Measurements from ENCODE around the gene CLIC6. TPM values are rescaled to one million over a fixed set of nuclear protein-coding genes. Genes with fewer than 3 reads are reported as not detected.

The CLIC6 gene
- total RNA-seq, 2 donors from 2014 or later = 2.8 to 7.3 TPM

GRCh38 chr21:34691390-34692032, 22.7 kb downstream of the CLIC6 start:
- no peak overlapping the region for H3K27ac ChIP-seq
- no peak for ATAC-seq (ENCODE audit: insufficient number of reproducible peaks, low FRiP score, low read depth)
- DNase-seq (ENCODE audit: low spot score) = no peak
- H3K9me3 ChIP-seq = no peaks in the 10 kb centered on the region
- H3K4me1 ChIP-seq (ENCODE audit: control insufficient read depth in 1 of 2, low read depth in 2 of 2) = no peaks in the 10 kb centered on the region
- TF ChIP-seq, protein P1, sequence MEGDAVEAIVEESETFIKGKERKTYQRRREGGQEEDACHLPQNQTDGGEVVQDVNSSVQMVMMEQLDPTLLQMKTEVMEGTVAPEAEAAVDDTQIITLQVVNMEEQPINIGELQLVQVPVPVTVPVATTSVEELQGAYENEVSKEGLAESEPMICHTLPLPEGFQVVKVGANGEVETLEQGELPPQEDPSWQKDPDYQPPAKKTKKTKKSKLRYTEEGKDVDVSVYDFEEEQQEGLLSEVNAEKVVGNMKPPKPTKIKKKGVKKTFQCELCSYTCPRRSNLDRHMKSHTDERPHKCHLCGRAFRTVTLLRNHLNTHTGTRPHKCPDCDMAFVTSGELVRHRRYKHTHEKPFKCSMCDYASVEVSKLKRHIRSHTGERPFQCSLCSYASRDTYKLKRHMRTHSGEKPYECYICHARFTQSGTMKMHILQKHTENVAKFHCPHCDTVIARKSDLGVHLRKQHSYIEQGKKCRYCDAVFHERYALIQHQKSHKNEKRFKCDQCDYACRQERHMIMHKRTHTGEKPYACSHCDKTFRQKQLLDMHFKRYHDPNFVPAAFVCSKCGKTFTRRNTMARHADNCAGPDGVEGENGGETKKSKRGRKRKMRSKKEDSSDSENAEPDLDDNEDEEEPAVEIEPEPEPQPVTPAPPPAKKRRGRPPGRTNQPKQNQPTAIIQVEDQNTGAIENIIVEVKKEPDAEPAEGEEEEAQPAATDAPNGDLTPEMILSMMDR (IDR thresholded peaks at IDR 0.05) = no peak
- no peaks in the 10 kb centered on the region for H3K27me3 ChIP-seq (replicated peaks; ENCODE audit: insufficient read depth)
- H3K36me3 ChIP-seq = no peaks in the 10 kb centered on the region
- no peak overlapping the region for H3K4me3 ChIP-seq

- Histone ChIP-seq H3K36me3 (no peaks in the 10 kb centered on the region), H3K4me1 (ENCODE audit: control insufficient read depth in 1 of 2, low read depth in 2 of 2) (no peaks in the 10 kb centered on the region), H3K4me3 (no peak overlapping the region), H3K27me3 (replicated peaks; ENCODE audit: insufficient read depth) (no peaks in the 10 kb centered on the region), H3K27ac (no peak overlapping the region), H3K9me3 (no peaks in the 10 kb centered on the region)
- TF ChIP-seq, protein P1 (IDR thresholded peaks at IDR 0.05) = no peak
- DNase-seq (ENCODE audit: low spot score) = no peak
- ATAC-seq (ENCODE audit: insufficient number of reproducible peaks, low FRiP score, low read depth) = no peak
These were observed 23.7 kb downstream of the CLIC6 start for GRCh38 chr21:34692458-34693020.

GRCh38 chr21:34693192-34693810, 24.5 kb downstream of the CLIC6 start:
- Histone ChIP-seq H3K4me3 (no peak overlapping the region), H3K27ac (no peak overlapping the region), H3K4me1 (ENCODE audit: control insufficient read depth in 1 of 2, low read depth in 2 of 2) (no peaks in the 10 kb centered on the region), H3K36me3 (no peaks in the 10 kb centered on the region), H3K27me3 (replicated peaks; ENCODE audit: insufficient read depth) (no peaks in the 10 kb centered on the region), H3K9me3 (no peaks in the 10 kb centered on the region)
- TF ChIP-seq, protein P1 (IDR thresholded peaks at IDR 0.05) = peak; percentile 68
- no peak for DNase-seq (ENCODE audit: low spot score)
- ATAC-seq (ENCODE audit: insufficient number of reproducible peaks, low FRiP score, low read depth) = no peak

- ATAC-seq (ENCODE audit: insufficient number of reproducible peaks, low FRiP score, low read depth) = no peak
- no peak overlapping the region for H3K27ac ChIP-seq
- TF ChIP-seq, protein P1 (IDR thresholded peaks at IDR 0.05) = no peak
These were observed 26.6 kb downstream of the CLIC6 start for GRCh38 chr21:34695434-34695833.

DNA sequence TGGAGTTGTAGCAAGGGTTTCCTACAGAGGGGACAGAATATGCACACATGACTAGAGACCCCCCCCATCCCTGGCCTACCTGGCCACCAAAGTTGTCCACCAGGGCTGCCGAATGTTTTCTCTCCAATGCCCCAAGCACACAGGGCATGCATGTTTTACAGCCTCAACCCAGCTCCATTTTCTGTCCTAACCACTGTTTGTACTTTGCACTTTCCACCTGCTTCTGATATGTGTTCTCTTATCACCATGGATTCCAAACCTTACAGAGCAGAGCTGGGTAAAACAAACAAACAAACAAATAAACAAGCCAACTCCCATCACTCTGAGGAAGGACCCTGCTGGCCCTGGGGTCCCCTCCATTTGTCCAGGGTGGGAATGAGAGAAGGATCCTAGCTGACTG, 27.3 kb downstream of the CLIC6 start:
- no peaks in the 10 kb centered on the region for H3K9me3 ChIP-seq
- no peak overlapping the region for H3K27ac ChIP-seq
- no peak overlapping the region for H3K4me3 ChIP-seq
- H3K4me1 ChIP-seq (ENCODE audit: control insufficient read depth in 1 of 2, low read depth in 2 of 2) = no peaks in the 10 kb centered on the region
- no peaks in the 10 kb centered on the region for H3K36me3 ChIP-seq
- H3K27me3 ChIP-seq (replicated peaks; ENCODE audit: insufficient read depth) = no peaks in the 10 kb centered on the region
- no peak for DNase-seq (ENCODE audit: low spot score)
- TF ChIP-seq, protein P1 (IDR thresholded peaks at IDR 0.05) = no peak
- no peak for ATAC-seq (ENCODE audit: insufficient number of reproducible peaks, low FRiP score, low read depth)

More at GRCh38 chr21:34695434-34695833, 26.6 kb downstream of the CLIC6 start:
- Histone ChIP-seq H3K36me3 (no peaks in the 10 kb centered on the region), H3K27me3 (replicated peaks; ENCODE audit: insufficient read depth) (no peaks in the 10 kb centered on the region), H3K4me3 (no peak overlapping the region), H3K4me1 (ENCODE audit: control insufficient read depth in 1 of 2, low read depth in 2 of 2) (no peaks in the 10 kb centered on the region), H3K9me3 (no peaks in the 10 kb centered on the region)
- no peak for DNase-seq (ENCODE audit: low spot score)
